Loucy (cell line): ENCODE results near the gene ZNF775.
"Not testable (repeated sequence)": the region's sequence is repeated elsewhere in the genome, so short reads cannot be mapped to it uniquely, and the experiment has no call there.

ENCODE experiments used
- H2AFZ ChIP-seq: fragments of 200-600 bp; sonication (generic); 2 replicates; pipeline ENCODE4 v1.6.0; 2016; ENCODE audit warnings: antibody characterized with exemption, mild to moderate bottlenecking, low read length, moderate library complexity
- H3F3A ChIP-seq: fragments of 200-600 bp; 2 replicates; pipeline ENCODE4 v1.6.0; 2016; ENCODE audit warnings: antibody characterized with exemption, low read depth, mild to moderate bottlenecking
- H3K27me3 ChIP-seq: fragments of 200-600 bp; sonication (generic); 2 replicates; pipeline ENCODE4 v1.6.1; 2014; ENCODE audit warnings: low read length, mild to moderate bottlenecking; ENCODE audit not compliant: insufficient read depth, poor library complexity, severe bottlenecking
- H3K36me3 ChIP-seq: fragments of 200-600 bp; sonication (generic); 2 replicates; pipeline ENCODE4 v1.6.1; 2016; ENCODE audit warnings: low read length; ENCODE audit not compliant: insufficient read depth
- H3K4me1 ChIP-seq: fragments of 200-600 bp; sonication (generic); 2 replicates; pipeline ENCODE4 v1.5.1; 2014; ENCODE audit warnings: low read length, mild to moderate bottlenecking; ENCODE audit not compliant: insufficient read depth, poor library complexity, severe bottlenecking
- H3K4me2 ChIP-seq: fragments of 200-600 bp; sonication (generic); 2 replicates; pipeline ENCODE4 v1.6.0; 2014; ENCODE audit warnings: antibody characterized with exemption, low read length, low read depth, mild to moderate bottlenecking; ENCODE audit not compliant: poor library complexity, severe bottlenecking
- H3K4me3 ChIP-seq: fragments of 200-600 bp; sonication (generic); 2 replicates; pipeline ENCODE4 v1.5.1; 2014; ENCODE audit warnings: low read length, mild to moderate bottlenecking, mixed read lengths; ENCODE audit not compliant: poor library complexity, severe bottlenecking
- H3K79me2 ChIP-seq: fragments of 200-600 bp; sonication (generic); 2 replicates; pipeline ENCODE4 v1.6.1; 2014; ENCODE audit warnings: low read length; ENCODE audit not compliant: insufficient read depth
- H3K9ac ChIP-seq: fragments of 200-600 bp; sonication (generic); 2 replicates; pipeline ENCODE4 v1.6.0; 2014; ENCODE audit warnings: mild to moderate bottlenecking, low read depth, low read length, moderate library complexity; ENCODE audit not compliant: poor library complexity, severe bottlenecking
- H3K9me2 ChIP-seq: fragments of 200-600 bp; sonication (generic); replicated peaks from 2 replicates; pipeline ENCODE4 v1.6.1; 2016; ENCODE audit warnings: low read depth, low read length, mixed read lengths
- H3K9me3 ChIP-seq: fragments of 200-600 bp; sonication (generic); 2 replicates; pipeline ENCODE4 v1.6.1; 2014; ENCODE audit warnings: mild to moderate bottlenecking, antibody characterized with exemption, low read length, low read depth; ENCODE audit not compliant: insufficient read depth
- H4K20me1 ChIP-seq: fragments of 200-600 bp; sonication (generic); 2 replicates; pipeline ENCODE4 v1.6.0; 2014; ENCODE audit warnings: antibody characterized with exemption, low read length, mild to moderate bottlenecking; ENCODE audit not compliant: insufficient read depth, poor library complexity, severe bottlenecking
- EZH2phosphoT487 ChIP-seq: fragments of 200-600 bp; IDR thresholded peaks from 2 replicates; pipeline ENCODE4 v1.6.1; 2018; ENCODE audit warnings: antibody characterized with exemption, mild to moderate bottlenecking, moderate library complexity, borderline replicate concordance
- TF ChIP-seq, protein P1 (sequence below): fragments of 200-600 bp; sonication (generic); conservative IDR thresholded peaks from 2 replicates; pipeline ENCODE4 v1.5.1; 2014; ENCODE audit warnings: mild to moderate bottlenecking, antibody characterized with exemption, low read length

Gene ZNF775

GRCh38 chr7:150383710-150384397 is 4.7 kb downstream of the ZNF775 start:
- H3K9me3 ChIP-seq, result no peaks in the 10 kb centered on the region
- peaks cover 56% of the 10 kb centered on the region for H3K79me2 ChIP-seq
- no peak overlapping the region for H3K4me3 ChIP-seq
- peaks cover 10% of the 10 kb centered on the region for H4K20me1 ChIP-seq
- H3F3A ChIP-seq, result no peaks in the 10 kb centered on the region
- H3K9ac ChIP-seq, result no peak overlapping the region
- H3K27me3 ChIP-seq, result peaks cover 5% of the 10 kb centered on the region
- H2AFZ ChIP-seq, result no peak overlapping the region
- no peaks in the 10 kb centered on the region for H3K9me2 ChIP-seq
- H3K4me2 ChIP-seq, result peak overlapping the region; percentile 15
- no peaks in the 10 kb centered on the region for H3K36me3 ChIP-seq
- peaks cover 39% of the 10 kb centered on the region for H3K4me1 ChIP-seq
- TF ChIP-seq, protein P1, sequence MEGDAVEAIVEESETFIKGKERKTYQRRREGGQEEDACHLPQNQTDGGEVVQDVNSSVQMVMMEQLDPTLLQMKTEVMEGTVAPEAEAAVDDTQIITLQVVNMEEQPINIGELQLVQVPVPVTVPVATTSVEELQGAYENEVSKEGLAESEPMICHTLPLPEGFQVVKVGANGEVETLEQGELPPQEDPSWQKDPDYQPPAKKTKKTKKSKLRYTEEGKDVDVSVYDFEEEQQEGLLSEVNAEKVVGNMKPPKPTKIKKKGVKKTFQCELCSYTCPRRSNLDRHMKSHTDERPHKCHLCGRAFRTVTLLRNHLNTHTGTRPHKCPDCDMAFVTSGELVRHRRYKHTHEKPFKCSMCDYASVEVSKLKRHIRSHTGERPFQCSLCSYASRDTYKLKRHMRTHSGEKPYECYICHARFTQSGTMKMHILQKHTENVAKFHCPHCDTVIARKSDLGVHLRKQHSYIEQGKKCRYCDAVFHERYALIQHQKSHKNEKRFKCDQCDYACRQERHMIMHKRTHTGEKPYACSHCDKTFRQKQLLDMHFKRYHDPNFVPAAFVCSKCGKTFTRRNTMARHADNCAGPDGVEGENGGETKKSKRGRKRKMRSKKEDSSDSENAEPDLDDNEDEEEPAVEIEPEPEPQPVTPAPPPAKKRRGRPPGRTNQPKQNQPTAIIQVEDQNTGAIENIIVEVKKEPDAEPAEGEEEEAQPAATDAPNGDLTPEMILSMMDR, result no peak
- TF ChIP-seq EZH2phosphoT487, result no peak

DNA sequence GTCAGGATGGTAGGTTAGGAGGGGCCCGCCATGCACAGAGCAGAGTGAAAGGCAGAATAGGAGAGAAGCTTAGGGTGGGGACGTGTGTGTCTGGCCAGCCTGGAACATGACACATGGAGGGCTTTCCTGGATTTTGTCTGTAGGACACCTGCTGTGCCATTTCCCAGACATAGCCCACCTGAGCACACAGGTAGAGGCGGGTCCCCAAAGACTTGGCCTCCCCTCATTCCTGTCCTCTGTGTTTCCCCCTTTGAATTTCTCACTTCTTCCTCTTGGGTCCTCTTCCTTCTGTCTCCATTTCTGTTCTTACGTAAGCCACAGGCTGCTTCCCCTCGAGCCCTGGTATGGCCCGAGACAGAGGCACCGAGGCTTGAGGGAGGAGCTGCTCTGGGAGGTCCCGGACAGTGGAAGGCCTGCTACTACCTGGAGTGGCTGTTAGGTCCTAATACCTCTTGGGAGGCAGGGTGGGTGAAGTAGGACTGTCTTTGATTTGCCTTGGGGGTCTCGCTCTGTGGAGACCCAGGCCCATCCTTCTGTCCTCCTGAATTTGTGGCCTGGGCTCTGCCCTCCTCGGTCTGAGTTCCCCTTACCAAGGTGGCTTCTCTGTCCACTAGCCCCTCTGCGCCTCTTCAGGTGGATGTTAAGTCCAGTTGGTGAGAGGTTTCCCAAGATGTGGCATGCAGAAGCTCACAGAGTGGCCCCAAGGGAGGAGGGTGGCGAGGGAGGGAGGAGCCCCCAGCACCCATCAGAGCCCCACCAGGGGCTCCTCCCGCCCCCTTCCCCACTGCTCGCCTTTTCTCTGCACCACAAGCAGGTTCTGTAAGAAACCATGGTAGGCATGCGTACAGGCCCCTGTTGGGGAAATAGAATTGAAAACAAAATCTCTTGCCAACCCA is 5.5 kb downstream of the ZNF775 start:
- no peak for TF ChIP-seq EZH2phosphoT487
- TF ChIP-seq, protein P1, result no peak
- no peak overlapping the region for H2AFZ ChIP-seq
- no peaks in the 10 kb centered on the region for H3K9me2 ChIP-seq
- H3K9me3 ChIP-seq, result no peaks in the 10 kb centered on the region
- H3K4me2 ChIP-seq, result peak overlapping the region; percentile 15
- H4K20me1 ChIP-seq, result peaks cover 10% of the 10 kb centered on the region
- no peaks in the 10 kb centered on the region for H3K27me3 ChIP-seq
- H3K79me2 ChIP-seq, result peaks cover 53% of the 10 kb centered on the region
- no peak overlapping the region for H3K4me3 ChIP-seq
- peaks cover 38% of the 10 kb centered on the region for H3K4me1 ChIP-seq
- H3K9ac ChIP-seq, result no peak overlapping the region
- no peaks in the 10 kb centered on the region; the same call in 1 of the 2 replicates for H3K36me3 ChIP-seq
- H3F3A ChIP-seq, result no peaks in the 10 kb centered on the region

DNA sequence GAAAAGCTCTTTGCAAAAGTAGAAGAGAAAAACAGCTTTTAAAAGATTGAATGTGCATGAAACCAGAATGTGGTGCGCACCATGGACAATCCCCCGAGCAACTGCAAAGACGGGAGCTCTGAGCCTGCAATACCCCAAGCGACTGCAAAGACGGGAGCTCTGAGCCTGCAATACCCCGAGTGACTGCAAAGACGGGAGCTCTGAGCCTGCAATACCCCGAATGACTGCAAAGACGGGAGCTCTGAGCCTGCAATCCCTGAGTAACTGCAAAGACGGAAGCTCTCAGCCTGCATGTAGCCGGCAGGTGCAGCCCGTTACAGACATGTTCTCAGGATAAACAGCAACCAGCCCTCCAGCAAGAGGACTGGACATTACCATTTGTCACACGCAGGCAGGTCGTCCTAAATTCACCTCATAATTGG is 6.2 kb downstream of the ZNF775 start:
- Histone ChIP-seq H3K9me3 (no peaks in the 10 kb centered on the region), H3K4me1 (peaks cover 32% of the 10 kb centered on the region), H3K27me3 (no peaks in the 10 kb centered on the region), H2AFZ (no peak overlapping the region), H3K36me3 (no peaks in the 10 kb centered on the region; the same call in 1 of the 2 replicates), H4K20me1 (peaks cover 7% of the 10 kb centered on the region), H3K4me2 (no peak overlapping the region), H3K4me3 (no peak overlapping the region), H3F3A (no peaks in the 10 kb centered on the region), H3K9ac (no peak overlapping the region), H3K79me2 (peaks cover 46% of the 10 kb centered on the region), H3K9me2 (no peaks in the 10 kb centered on the region)
- TF ChIP-seq, protein P1, result no peak
- no peak for TF ChIP-seq EZH2phosphoT487

GRCh38 chr7:150385884-150386283 is 6.8 kb downstream of the ZNF775 start:
- not testable (repeated sequence) for H3K9ac ChIP-seq, H3K36me3 ChIP-seq, H3K4me3 ChIP-seq, H3K27me3 ChIP-seq, H3K4me2 ChIP-seq, H3K9me2 ChIP-seq, H3K9me3 ChIP-seq, H2AFZ ChIP-seq, H4K20me1 ChIP-seq, H3F3A ChIP-seq
- peaks cover 26% of the 10 kb centered on the region for H3K4me1 ChIP-seq
- peaks cover 41% of the 10 kb centered on the region for H3K79me2 ChIP-seq
